Upper lobe of right lung (tissue), 1 donor: ENCODE results near the gene IMMT. TPM values are rescaled to one million over a fixed set of nuclear protein-coding genes. Genes with fewer than 3 reads are reported as not detected.

Experiments used
- ATAC-seq: fragments of 200-7000 bp; cut with Tn5 transposase; one replicate; pipeline ENCODE4 v1.9.1; 2020; ENCODE audit warnings: mild to moderate bottlenecking, moderate library complexity
- DNase-seq: peaks from one replicate; pipeline ENCODE4 v3.0.0-alpha.2; 2020
- H3K27ac ChIP-seq: fragments of 200-600 bp; one replicate; pipeline ENCODE4 v1.8.0; 2022
- H3K27me3 ChIP-seq: fragments of 200-600 bp; one replicate; pipeline ENCODE4 v1.8.0; 2022; ENCODE audit warnings: mild to moderate bottlenecking
- H3K36me3 ChIP-seq: fragments of 200-600 bp; one replicate; pipeline ENCODE4 v1.8.0; 2022
- H3K4me1 ChIP-seq: fragments of 200-600 bp; one replicate; pipeline ENCODE4 v1.8.0; 2022
- H3K4me3 ChIP-seq: fragments of 200-600 bp; one replicate; pipeline ENCODE4 v1.8.0; 2022; ENCODE audit warnings: mild to moderate bottlenecking
- H3K9me3 ChIP-seq: fragments of 200-600 bp; one replicate; pipeline ENCODE4 v1.8.0; 2022
- CTCF ChIP-seq: fragments of 200-600 bp; IDR thresholded peaks from one replicate; pipeline ENCODE4 v1.8.0; 2022; ENCODE audit warnings: antibody characterized with exemption
- intact Hi-C: fragments of 100-400 bp; cut with DNase I; formaldehyde crosslinking; loops from one replicate; pipeline ENCODE4 v1.11.0; 2022
- total RNA-seq: library from RNA; stranded (reverse); fragmentation: NEBNext Ultra II Directional; extraction: Animal tissue kit (Norgen Biotek cat#: 25700); gene quantifications from one replicate; pipeline ENCODE4 v1.2.1, GENCODE V29; 2021
- donor health status: DM: no; HTN: yes; CAD: no; lungs with severe emphysema.

Gene IMMT
- total RNA-seq, 1 donor from 2014 or later = 54.9 TPM

- Histone ChIP-seq H3K4me3 (no peak overlapping the region), H3K27ac (no peak overlapping the region), H3K36me3 (no peaks in the 10 kb centered on the region), H3K4me1 (no peaks in the 10 kb centered on the region), H3K9me3 (no peaks in the 10 kb centered on the region), H3K27me3 (no peaks in the 10 kb centered on the region)
- no peak for TF ChIP-seq CTCF
- intact Hi-C loops = no loop called here
- ATAC-seq (no peak), DNase-seq (no peak)
These were observed 39.4 kb upstream of the IMMT start for GRCh38 chr2:86234563-86235131.

GRCh38 chr2:86233436-86233835, 38.2 kb upstream of the IMMT start:
- intact Hi-C loops = no loop called here
- H3K27ac ChIP-seq = no peak overlapping the region
- DNase-seq = no peak

GRCh38 chr2:86232910-86233309, 37.6 kb upstream of the IMMT start:
- no peak for ATAC-seq
- no peak overlapping the region for H3K4me3 ChIP-seq
- no peaks in the 10 kb centered on the region for H3K27me3 ChIP-seq
- TF ChIP-seq CTCF = no peak
- no peak overlapping the region for H3K27ac ChIP-seq
- no peaks in the 10 kb centered on the region for H3K4me1 ChIP-seq
- no peaks in the 10 kb centered on the region for H3K9me3 ChIP-seq
- no peak for DNase-seq
- intact Hi-C loops = no loop called here
- H3K36me3 ChIP-seq = no peaks in the 10 kb centered on the region

More at GRCh38 chr2:86233436-86233835, 38.2 kb upstream of the IMMT start:
- ATAC-seq = no peak
- TF ChIP-seq CTCF = no peak
- H3K4me3 ChIP-seq = no peak overlapping the region
- no peaks in the 10 kb centered on the region for H3K27me3 ChIP-seq
- H3K4me1 ChIP-seq = no peaks in the 10 kb centered on the region
- no peaks in the 10 kb centered on the region for H3K36me3 ChIP-seq
- H3K9me3 ChIP-seq = no peaks in the 10 kb centered on the region

GRCh38 chr2:86232373-86232784, 37.1 kb upstream of the IMMT start:
- H3K4me3 ChIP-seq = no peak overlapping the region
- H3K27me3 ChIP-seq = no peaks in the 10 kb centered on the region
- H3K9me3 ChIP-seq = no peaks in the 10 kb centered on the region
- DNase-seq = no peak
- ATAC-seq = no peak
- intact Hi-C loops = no loop called here
- no peaks in the 10 kb centered on the region for H3K4me1 ChIP-seq
- no peaks in the 10 kb centered on the region for H3K36me3 ChIP-seq
- no peak for TF ChIP-seq CTCF
- no peak overlapping the region for H3K27ac ChIP-seq

GRCh38 chr2:86231680-86232372, 36.6 kb upstream of the IMMT start:
- no peak for ATAC-seq

More at GRCh38 chr2:86231680-86232372, 36.6 kb upstream of the IMMT start:
- intact Hi-C loops = no loop called here
- no peak overlapping the region for H3K27ac ChIP-seq
- no peaks in the 10 kb centered on the region for H3K27me3 ChIP-seq
- H3K4me1 ChIP-seq = no peaks in the 10 kb centered on the region
- H3K9me3 ChIP-seq = no peaks in the 10 kb centered on the region
- no peaks in the 10 kb centered on the region for H3K36me3 ChIP-seq
- no peak overlapping the region for H3K4me3 ChIP-seq
- no peak for DNase-seq
- no peak for TF ChIP-seq CTCF
